Measurements from ENCODE around the gene CDKN2A.
"Not testable (repeated sequence)": the region's sequence is repeated elsewhere in the genome, so short reads cannot be mapped to it uniquely, and the experiment has no call there.

CDKN2A gene

GRCh38 chr9:21982391-21982790 is 11.8 kb downstream of the CDKN2A start:
- no peak for DNase-seq

DNA sequence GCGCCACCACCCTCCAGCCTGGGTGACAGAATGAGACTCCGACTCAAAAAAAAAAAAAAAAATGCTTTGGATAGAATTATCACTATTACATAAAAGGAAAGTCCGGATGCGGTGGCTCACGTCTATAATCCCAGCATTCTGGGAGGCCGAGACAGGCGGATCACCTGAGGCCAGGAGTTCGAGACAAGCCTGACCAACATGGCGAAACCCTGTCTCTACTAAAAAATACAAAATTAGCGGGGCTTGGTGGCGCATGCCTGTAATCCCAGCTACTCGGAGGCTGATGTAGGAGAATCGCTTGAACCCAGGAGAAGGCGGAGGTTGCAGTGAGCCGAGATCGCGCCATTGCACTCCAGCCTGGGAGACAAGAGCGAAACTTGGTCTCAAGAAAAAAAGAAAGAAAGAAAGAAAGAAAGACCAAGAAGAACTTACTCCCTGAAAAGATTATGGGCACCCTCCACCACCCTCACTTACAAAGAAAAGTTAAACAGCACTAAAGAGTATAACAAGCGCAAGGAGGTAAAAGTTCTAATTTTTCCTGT is 17.8 kb downstream of the CDKN2A start:
- no peak for DNase-seq

- DNase-seq: peak; percentile 88 to 92
These were observed 19.3 kb downstream of the CDKN2A start for GRCh38 chr9:21974722-21975409.

GRCh38 chr9:21974343-21974721 is 19.9 kb downstream of the CDKN2A start:
- DNase-seq: no peak

DNA sequence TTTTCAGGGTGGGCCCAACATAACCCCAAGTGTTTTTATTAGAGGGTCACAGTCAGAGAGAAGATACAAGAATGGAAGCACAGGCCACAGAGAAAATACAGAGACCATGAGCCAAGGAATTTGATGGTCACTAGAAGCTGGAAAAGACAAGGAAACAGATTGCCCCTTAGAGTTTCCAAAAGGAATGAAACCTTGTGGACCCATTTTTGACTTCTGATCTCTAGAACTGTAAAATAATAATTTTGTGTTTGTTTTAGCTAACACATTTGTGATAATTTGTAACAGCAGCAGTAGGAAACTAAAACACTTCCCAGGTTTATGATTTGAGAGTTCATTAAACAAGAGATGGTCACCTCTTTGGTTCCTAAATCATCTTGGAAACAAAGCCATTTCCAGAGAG is 21.8 kb downstream of the CDKN2A start:
- DNase-seq: no peak

GRCh38 chr9:21970800-21971640 is 23.2 kb downstream of the CDKN2A start:
- no peak for DNase-seq

- DNase-seq: no peak
These were observed 24.0 kb downstream of the CDKN2A start for GRCh38 chr9:21969951-21970799.

GRCh38 chr9:21969011-21969940 is 24.9 kb downstream of the CDKN2A start:
- no peak for DNase-seq

- no peak for DNase-seq
These were observed 25.7 kb downstream of the CDKN2A start for GRCh38 chr9:21968331-21969010.

DNA sequence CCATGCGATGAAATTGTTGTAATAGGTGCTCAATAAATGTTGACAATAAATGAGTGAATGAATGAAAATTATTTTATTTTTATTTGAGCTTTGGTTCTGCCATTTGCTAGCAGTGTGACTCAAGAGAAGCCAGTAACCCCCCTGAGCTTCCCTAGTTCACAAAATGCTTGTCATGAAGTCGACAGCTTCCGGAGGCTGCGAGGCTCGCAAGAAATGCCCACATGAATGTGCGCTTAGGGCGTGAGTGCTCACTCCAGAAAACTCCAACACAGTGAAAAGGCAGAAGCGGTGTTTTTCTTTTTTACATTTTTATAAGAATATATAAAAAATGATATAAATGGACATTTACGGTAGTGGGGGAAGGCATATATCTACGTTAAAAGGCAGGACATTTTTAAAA is 26.5 kb downstream of the CDKN2A start:
- DNase-seq: no peak

GRCh38 chr9:21967169-21967568 is 27.0 kb downstream of the CDKN2A start:
- DNase-seq: no peak

DNA sequence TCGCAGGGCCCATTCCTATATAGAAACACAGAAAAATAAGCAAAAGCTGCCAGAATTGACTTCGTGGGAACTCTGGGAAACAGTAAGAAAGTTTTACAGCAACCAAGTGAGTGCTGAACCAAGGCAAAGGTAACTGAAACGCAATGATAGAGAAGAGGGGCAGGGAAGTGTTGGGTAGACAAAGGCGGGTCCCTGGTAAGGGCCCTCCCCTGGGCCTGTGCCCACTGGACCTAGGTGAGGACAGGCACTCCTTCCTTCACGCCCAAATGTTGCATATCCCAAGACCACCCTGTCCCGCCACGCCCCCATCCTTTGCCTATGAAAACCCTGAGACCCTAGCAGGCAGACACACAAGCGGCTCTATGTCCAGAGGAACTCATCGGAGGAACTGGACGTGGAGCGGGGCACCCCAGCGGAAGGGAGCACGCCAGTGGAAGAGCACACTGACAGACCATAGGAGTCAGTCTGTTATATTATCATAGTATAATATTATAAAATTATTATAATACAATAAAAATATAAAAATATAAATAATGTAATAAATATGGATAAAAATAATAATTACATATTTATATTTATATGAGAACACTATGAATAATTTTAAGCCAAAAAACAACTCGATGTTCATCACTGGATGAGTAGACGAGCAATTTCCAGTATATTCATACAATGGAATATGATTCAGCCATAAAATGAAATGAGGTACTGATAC is 27.9 kb downstream of the CDKN2A start:
- DNase-seq: no peak

DNA sequence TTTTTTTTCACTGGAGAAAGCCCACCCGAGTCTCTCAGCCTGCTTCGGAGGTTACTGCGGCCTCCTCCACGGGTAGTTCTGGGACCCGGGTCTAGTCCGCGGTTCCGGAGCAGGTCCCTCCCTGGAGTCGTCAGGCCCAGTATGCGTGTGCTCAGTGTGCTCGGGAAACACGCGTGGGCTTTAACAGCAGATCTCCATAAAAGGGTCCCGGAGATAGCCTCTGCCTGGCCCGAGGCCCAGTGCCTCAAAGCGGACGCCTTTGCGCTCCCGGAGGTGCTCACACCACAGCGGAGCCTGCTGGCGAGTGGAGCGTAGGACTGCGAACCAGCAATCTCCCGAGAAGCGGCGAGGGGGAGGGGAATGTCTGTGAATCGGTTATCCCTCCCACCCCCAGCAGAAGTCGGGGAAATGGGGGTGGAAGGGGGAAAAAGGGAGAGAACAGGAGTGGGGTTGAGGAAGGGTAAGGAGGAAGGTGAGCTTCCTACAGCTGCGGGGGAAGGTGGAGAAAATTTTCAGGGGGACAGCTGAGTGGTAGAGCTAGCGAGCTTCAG is 28.7 kb downstream of the CDKN2A start:
- DNase-seq: no peak

- no peak for DNase-seq
These were observed 29.2 kb downstream of the CDKN2A start for GRCh38 chr9:21964925-21965385.

DNA sequence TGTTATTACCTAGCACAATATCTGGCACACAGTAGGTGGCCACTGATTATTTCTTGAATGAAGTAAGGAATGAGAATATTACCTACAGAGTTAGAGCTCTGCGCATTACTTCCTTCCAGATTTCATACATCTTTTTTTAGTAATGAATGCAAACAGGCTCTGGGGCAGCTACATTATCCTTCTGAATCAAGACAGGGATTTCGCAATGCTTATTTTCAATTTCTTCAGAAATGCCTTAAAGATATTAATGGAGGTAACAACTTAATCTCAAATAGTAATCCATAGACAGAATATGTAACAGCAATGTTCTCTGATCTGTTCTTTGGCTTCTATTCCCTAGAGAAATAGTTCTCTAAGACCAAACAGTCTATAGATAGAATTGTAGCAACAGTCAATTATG is 32.6 kb downstream of the CDKN2A start:
- DNase-seq: no peak

DNA sequence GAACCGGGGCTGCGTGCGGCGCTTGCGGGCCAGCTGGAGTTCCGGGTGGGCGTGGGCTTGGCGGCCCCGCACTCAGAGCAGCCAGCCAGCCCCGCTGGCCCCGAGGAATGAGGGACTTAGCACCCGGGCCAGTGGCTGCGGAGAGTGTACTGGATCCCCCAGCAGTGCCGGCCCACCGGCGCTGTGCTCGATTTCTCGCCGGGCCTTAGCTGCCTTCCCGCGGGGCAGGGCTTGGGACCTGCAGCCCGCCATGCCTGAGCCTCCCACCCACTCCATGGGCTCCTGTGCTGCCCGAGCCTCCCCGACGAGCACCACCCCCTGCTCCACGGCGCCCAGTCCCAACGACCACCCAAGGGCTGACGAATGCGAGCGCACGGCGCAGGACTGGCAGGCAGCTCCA is 34.9 kb downstream of the CDKN2A start:
- DNase-seq: not testable (repeated sequence)

- DNase-seq: no peak
These were observed 35.4 kb downstream of the CDKN2A start for GRCh38 chr9:21958833-21959232.

GRCh38 chr9:21945606-21946005 is 48.6 kb downstream of the CDKN2A start:
- DNase-seq: no peak

- no peak for DNase-seq
These were observed 50.7 kb downstream of the CDKN2A start for GRCh38 chr9:21943464-21943863.

GRCh38 chr9:21941337-21941995 is 52.7 kb downstream of the CDKN2A start:
- no peak for DNase-seq

Measured in NCI-H446 (cell line).